Gastrocnemius medialis (tissue), 4 donors: Measurements from ENCODE around the gene KCTD7. TPM values are rescaled to one million over a fixed set of nuclear protein-coding genes. Genes with fewer than 3 reads are reported as not detected.

Source experiments
- ATAC-seq, 2 donors: fragments of 150-250 bp; one replicate each; pipeline ENCODE4 v1.9.1; 2016
- DNase-seq, 2 donors: peaks; one replicate each; pipeline ENCODE4 v3.0.0-alpha.2; 2019
- H3K27ac ChIP-seq, 4 donors: fragments of 200-600 bp; sonication (generic); 1 replicate in 1 of 4; 2 replicates in 3 of 4; pipeline ENCODE4 v1.5.1; 2016 to 2018; ENCODE audit warnings: mild to moderate bottlenecking in 2 of 4, moderate library complexity in 1 of 4
- H3K27me3 ChIP-seq, 3 donors: fragments of 200-600 bp; sonication (generic) in 2 of 3; 1 replicate in 1 of 3; 2 replicates in 2 of 3; pipeline versions ENCODE4 v1.5.1 to v1.6.0; 2016 to 2019; ENCODE audit warnings: mild to moderate bottlenecking in 1 of 3, moderate library complexity in 1 of 3
- H3K36me3 ChIP-seq, 2 donors: fragments of 200-600 bp; sonication (generic) in 1 of 2; one replicate each; pipeline ENCODE4 v1.5.1; 2017 to 2018
- H3K4me1 ChIP-seq, 2 donors: fragments of 200-600 bp; sonication (generic) in 1 of 2; one replicate each; pipeline ENCODE4 v1.5.1; 2016 to 2017; ENCODE audit warnings: mild to moderate bottlenecking in 2 of 2
- H3K4me3 ChIP-seq, 4 donors: fragments of 200-600 bp; sonication (generic) in 3 of 4; 1 replicate in 1 of 4; 2 replicates in 3 of 4; pipeline ENCODE4 v1.5.1; 2016 to 2019; ENCODE audit warnings: mild to moderate bottlenecking in 2 of 4
- H3K9me3 ChIP-seq, 3 donors: fragments of 200-600 bp; sonication (generic) in 2 of 3; 1 replicate in 1 of 3; 2 replicates in 2 of 3; pipeline ENCODE4 v1.5.1; 2016 to 2019
- POLR2A ChIP-seq, 2 donors: fragments of 450-650 bp; IDR thresholded peaks; one replicate each; pipeline ENCODE4 v1.6.1; 2017; ENCODE audit warnings: antibody characterized with exemption in 2 of 2, mild to moderate bottlenecking in 2 of 2, moderate library complexity in 2 of 2
- in situ Hi-C, 4 donors: fragments of 200-750 bp; cut with MboI; loops; one replicate each; pipeline versions ENCODE4 v1.15.0 to v1.8.0; 2017; ENCODE audit warnings: low sequenced_read_pairs in 4 of 4
- intact Hi-C: fragments of 100-400 bp; cut with DNase I; formaldehyde crosslinking; loops from one replicate; pipeline ENCODE4 v1.15.1; 2023; ENCODE audit warnings: low total_unique reads
- total RNA-seq, 4 donors: library from RNA; depleted of rRNA; stranded (reverse); fragments of >200 nt; gene quantifications; one replicate each; pipeline versions ENCODE4 v1.1.0 to v1.2.3, GENCODE V29; 2016
- TF ChIP-seq, protein P1 (sequence below), 5 experiments: fragments of 450-650 bp in 3 of 5; fragments of 200-600 bp in 2 of 5; sonication (generic) in 2 of 5; IDR thresholded peaks in 4 of 5; conservative IDR thresholded peaks in 1 of 5; 1 replicate in 4 of 5; 2 replicates in 1 of 5; pipeline ENCODE4 v1.5.1; 2016 to 2019; ENCODE audit warnings: antibody characterized with exemption in 5 of 5, mild to moderate bottlenecking in 3 of 5, moderate library complexity in 3 of 5

Gene KCTD7
- total RNA-seq, 4 donors from 2014 or later = 3.0 to 6.0 (median 5.5) TPM

DNA sequence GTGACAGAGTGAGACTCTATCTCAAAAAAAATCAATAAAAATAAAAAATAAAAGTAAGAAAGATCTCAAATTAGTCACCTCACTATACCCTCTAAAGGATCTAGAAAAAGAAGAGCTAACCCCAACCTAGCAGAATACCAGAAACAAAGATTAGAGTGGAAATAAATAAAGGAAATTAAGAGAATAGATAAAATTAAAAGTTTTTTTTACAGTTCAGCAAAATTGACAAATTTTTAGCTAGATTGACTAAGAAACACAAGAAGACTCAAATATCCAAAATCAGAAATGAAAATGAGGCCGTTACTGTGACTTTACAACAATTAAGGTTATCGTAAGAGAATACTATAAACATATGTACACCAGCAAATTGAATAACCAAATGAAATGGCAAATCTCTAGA is 29.1 kb downstream of the KCTD7 start:
- Histone ChIP-seq H3K9me3 (no peaks in the 10 kb centered on the region), H3K4me1 (peaks cover 11 to 13% of the 10 kb centered on the region in 2 donors), H3K4me3 (no peak overlapping the region), H3K36me3 (no peaks in the 10 kb centered on the region), H3K27ac (no peak overlapping the region), H3K27me3 (no peaks in the 10 kb centered on the region)
- in situ Hi-C loops = no loop called here
- ATAC-seq (no peak), DNase-seq (no peak)
- TF ChIP-seq, protein P1, sequence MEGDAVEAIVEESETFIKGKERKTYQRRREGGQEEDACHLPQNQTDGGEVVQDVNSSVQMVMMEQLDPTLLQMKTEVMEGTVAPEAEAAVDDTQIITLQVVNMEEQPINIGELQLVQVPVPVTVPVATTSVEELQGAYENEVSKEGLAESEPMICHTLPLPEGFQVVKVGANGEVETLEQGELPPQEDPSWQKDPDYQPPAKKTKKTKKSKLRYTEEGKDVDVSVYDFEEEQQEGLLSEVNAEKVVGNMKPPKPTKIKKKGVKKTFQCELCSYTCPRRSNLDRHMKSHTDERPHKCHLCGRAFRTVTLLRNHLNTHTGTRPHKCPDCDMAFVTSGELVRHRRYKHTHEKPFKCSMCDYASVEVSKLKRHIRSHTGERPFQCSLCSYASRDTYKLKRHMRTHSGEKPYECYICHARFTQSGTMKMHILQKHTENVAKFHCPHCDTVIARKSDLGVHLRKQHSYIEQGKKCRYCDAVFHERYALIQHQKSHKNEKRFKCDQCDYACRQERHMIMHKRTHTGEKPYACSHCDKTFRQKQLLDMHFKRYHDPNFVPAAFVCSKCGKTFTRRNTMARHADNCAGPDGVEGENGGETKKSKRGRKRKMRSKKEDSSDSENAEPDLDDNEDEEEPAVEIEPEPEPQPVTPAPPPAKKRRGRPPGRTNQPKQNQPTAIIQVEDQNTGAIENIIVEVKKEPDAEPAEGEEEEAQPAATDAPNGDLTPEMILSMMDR (IDR thresholded peaks at IDR 0.05 in 4 of 5, conservative IDR thresholded peaks at IDR 0.05 in 1 of 5) = no peak
- no peak for TF ChIP-seq POLR2A (IDR thresholded peaks at IDR 0.05)
- intact Hi-C loops = loop anchor here (10.0 kb wide), 1 partner anchor 163 kb away; no protein-coding TSS in a partner anchor

DNA sequence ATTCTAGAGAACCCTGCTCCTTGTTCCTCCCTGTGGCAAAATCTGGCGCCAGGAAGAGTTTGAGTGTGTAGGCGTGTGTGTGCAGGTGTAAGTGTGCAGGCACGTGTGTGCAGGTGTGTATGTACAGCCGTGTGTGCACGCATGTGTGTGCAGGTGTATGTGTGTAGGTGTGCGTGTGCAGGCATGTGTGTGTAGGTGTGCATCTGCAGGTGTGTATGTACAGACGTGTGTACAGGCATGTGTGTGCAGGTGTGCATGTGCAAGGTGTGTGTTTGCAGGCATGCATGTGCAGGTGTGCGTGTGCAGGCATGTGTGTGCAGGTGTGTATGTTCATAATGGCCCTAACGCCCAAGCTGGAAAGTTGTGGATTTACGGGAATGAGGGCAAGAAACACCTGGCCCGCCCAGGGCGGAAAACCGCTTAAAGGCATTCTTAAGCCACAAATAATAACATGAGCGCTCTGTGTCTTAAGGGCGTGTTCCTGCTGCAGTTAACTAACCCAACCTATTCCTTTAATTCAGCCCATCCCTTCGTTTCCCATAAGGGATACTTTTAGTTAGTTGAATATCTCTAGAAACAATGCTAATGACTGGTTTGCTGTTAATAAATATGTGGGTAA is 34.1 kb downstream of the KCTD7 start:
- intact Hi-C loops (no loop called here), in situ Hi-C loops (no loop called here)
- Histone ChIP-seq H3K9me3 (no peaks in the 10 kb centered on the region), H3K36me3 (no peaks in the 10 kb centered on the region), H3K4me1 (no peaks in the 10 kb centered on the region), H3K4me3 (no peak overlapping the region), H3K27me3 (no peaks in the 10 kb centered on the region), H3K27ac (no peak overlapping the region)
- no peak for DNase-seq
- no peak for ATAC-seq
- no peak for TF ChIP-seq POLR2A (IDR thresholded peaks at IDR 0.05)
- TF ChIP-seq, protein P1 (IDR thresholded peaks at IDR 0.05 in 4 of 5, conservative IDR thresholded peaks at IDR 0.05 in 1 of 5) = no peak

DNA sequence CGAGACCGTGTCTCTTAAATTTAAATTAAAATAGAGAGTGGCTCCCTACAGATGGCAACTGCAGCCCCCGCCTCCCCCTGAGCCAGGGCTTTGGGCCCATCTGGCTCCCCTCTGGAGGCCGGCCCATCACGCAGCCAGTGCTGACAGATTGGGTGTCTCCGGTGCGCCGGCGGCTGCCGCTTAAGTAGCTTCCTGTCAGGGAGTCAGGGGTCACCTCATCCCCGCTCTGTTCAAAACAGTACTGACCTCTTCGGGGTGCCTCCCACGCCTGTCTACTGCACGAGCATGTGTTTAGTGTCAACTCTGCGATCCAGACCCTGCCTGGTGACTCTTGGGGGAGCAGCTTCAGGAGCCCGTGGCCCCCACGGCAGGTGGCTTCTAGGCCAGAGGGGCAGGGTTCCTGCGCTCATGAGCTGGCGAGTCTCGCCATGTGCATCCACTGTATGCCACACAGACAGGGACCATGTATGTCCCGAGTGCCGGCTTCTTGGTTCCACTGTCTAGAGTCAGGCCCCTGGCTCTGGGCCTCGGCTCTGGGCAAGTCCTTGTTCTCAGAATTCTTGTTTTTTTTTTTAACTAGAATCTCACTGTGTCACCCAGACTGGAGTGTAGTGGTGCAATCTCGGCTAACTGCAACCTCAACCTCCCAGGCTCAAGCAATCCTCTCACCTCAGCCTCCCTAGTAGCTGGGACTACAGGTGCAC is 36.1 kb downstream of the KCTD7 start:
- in situ Hi-C loops = no loop called here
- Histone ChIP-seq H3K27me3 (no peaks in the 10 kb centered on the region), H3K9me3 (no peaks in the 10 kb centered on the region), H3K4me1 (no peaks in the 10 kb centered on the region), H3K27ac (no peak overlapping the region), H3K4me3 (no peak overlapping the region), H3K36me3 (no peaks in the 10 kb centered on the region)
- TF ChIP-seq, protein P1 (IDR thresholded peaks at IDR 0.05 in 4 of 5, conservative IDR thresholded peaks at IDR 0.05 in 1 of 5) = no peak
- no peak for TF ChIP-seq POLR2A (IDR thresholded peaks at IDR 0.05)
- no peak for DNase-seq
- no peak for ATAC-seq
- intact Hi-C loops = no loop called here

DNA sequence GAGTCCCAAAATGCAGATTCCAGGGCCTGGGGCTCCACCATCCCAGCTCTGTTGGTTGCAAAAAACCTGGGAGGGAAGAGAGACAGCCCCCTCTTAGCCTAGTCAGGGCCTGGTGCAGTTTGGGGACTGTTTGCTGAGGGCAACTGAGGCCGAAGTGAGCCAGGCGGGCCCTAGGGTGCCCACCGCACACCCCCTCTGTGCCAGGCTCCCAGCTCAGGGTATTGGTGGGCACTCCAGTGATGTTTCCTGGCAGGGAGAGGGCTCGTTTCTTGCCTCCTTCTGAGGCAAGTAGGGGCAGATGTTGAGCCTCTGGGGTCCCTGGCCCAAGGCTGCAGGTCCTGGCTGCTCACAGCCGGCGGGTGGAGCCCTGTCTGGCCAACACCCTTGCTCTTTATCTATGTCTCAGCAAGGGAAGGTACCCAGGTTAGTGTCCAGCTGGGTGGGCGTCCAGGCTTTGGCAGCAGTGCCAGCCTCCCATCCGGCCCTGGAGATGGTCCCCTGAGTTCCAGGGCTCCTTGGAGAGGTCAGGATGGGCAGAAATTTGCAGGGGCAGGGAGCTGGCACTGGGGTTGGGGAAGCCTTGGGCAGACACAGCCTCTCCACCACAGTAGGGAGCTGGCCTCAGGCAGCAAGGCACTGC is 37.8 kb downstream of the KCTD7 start:
- Histone ChIP-seq H3K27ac (no peak overlapping the region), H3K4me3 (no peak overlapping the region), H3K36me3 (no peaks in the 10 kb centered on the region), H3K9me3 (no peaks in the 10 kb centered on the region), H3K27me3 (no peaks in the 10 kb centered on the region), H3K4me1 (no peaks in the 10 kb centered on the region)
- intact Hi-C loops = no loop called here
- in situ Hi-C loops = no loop called here
- DNase-seq (no peak), ATAC-seq (no peak)
- TF ChIP-seq, protein P1 (IDR thresholded peaks at IDR 0.05 in 4 of 5, conservative IDR thresholded peaks at IDR 0.05 in 1 of 5) = no peak
- TF ChIP-seq POLR2A (IDR thresholded peaks at IDR 0.05) = no peak
